ENCODE measurements around the gene NRCAM.

DNA sequence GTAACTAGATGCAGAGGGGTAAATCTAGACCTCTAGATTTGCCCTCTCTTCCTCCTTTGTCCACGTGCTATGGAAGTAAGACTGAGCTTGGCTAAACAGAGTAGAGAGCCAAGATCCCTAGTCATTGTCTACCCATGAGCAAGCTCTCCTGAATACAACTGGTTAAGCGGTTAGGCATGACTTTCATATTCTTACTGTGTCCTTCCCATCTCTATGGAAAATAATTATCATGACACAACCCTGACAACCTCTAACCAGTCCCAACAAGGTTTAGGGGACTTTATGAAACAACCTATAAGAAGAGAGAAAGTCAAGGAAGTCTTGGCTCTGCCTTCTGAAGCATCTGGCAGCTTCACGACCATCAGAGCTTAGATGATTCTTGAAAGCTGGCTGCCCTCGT, 318.2 kb downstream of the NRCAM start:
- TF ChIP-seq MAX (IDR thresholded peaks at IDR 0.05) (no peak), USF2 (IDR thresholded peaks at IDR 0.05; ENCODE audit: low read depth, low read length) (no peak), USF2 (CRISPR knock-in tag; IDR thresholded peaks at IDR 0.05; ENCODE audit: borderline replicate concordance) (no peak), JUNB (CRISPR knock-in tag; IDR thresholded peaks at IDR 0.05; ENCODE audit: borderline replicate concordance) (no peak), CBFB (CRISPR knock-in tag; IDR thresholded peaks at IDR 0.05) (no peak), MEF2D (CRISPR knock-in tag; IDR thresholded peaks at IDR 0.05) (no peak), SETDB1 (CRISPR knock-in tag; IDR thresholded peaks at IDR 0.05; ENCODE audit: borderline replicate concordance) (no peak)
- TF ChIP-seq, protein P1, sequence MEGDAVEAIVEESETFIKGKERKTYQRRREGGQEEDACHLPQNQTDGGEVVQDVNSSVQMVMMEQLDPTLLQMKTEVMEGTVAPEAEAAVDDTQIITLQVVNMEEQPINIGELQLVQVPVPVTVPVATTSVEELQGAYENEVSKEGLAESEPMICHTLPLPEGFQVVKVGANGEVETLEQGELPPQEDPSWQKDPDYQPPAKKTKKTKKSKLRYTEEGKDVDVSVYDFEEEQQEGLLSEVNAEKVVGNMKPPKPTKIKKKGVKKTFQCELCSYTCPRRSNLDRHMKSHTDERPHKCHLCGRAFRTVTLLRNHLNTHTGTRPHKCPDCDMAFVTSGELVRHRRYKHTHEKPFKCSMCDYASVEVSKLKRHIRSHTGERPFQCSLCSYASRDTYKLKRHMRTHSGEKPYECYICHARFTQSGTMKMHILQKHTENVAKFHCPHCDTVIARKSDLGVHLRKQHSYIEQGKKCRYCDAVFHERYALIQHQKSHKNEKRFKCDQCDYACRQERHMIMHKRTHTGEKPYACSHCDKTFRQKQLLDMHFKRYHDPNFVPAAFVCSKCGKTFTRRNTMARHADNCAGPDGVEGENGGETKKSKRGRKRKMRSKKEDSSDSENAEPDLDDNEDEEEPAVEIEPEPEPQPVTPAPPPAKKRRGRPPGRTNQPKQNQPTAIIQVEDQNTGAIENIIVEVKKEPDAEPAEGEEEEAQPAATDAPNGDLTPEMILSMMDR (CRISPR knock-in tag; IDR thresholded peaks at IDR 0.05) = no peak

All from HepG2 (cell line).